Activated naive CD8-positive, alpha-beta T cell treated with anti-CD3 and anti-CD28 coated beads, Interleukin-2, amount 10 ng/mL, durations not matched to agents 7 days and 5 days (primary cell): ENCODE data around the gene ODAPH. TPM values are rescaled to one million over a fixed set of nuclear protein-coding genes. Genes with fewer than 3 reads are reported as not detected.

Source experiments
- total RNA-seq, 2 experiments: library from RNA; stranded (reverse); gene quantifications; one replicate each; pipeline ENCODE4 v1.2.3, GENCODE V29; 2021

The ODAPH gene
- total RNA-seq, 2 experiments from 2014 or later = 0.31 TPM; not detected in 1

Other genes with a start within 250 kb of the ODAPH start
- 10 to 100 TPM; 27.4 to 29.2 TPM for gene RCHY1, start 41.7 kb upstream of the ODAPH start, total RNA-seq
- gene THAP6, start 41.6 kb upstream of the ODAPH start, total RNA-seq = 10 to 100 TPM; 22.4 to 25.1 TPM
- gene CDKL2, start 74.5 kb downstream of the ODAPH start, total RNA-seq = under 1 TPM; 0.22 to 0.45 TPM
- gene G3BP2, start 117.3 kb downstream of the ODAPH start, total RNA-seq = 100 to 1,000 TPM; 165 to 179 TPM
- 10 to 100 TPM; 32.3 to 34.6 TPM for gene USO1, start 168.5 kb downstream of the ODAPH start, total RNA-seq